Measurements from ENCODE around the gene DMBT1.

DNA sequence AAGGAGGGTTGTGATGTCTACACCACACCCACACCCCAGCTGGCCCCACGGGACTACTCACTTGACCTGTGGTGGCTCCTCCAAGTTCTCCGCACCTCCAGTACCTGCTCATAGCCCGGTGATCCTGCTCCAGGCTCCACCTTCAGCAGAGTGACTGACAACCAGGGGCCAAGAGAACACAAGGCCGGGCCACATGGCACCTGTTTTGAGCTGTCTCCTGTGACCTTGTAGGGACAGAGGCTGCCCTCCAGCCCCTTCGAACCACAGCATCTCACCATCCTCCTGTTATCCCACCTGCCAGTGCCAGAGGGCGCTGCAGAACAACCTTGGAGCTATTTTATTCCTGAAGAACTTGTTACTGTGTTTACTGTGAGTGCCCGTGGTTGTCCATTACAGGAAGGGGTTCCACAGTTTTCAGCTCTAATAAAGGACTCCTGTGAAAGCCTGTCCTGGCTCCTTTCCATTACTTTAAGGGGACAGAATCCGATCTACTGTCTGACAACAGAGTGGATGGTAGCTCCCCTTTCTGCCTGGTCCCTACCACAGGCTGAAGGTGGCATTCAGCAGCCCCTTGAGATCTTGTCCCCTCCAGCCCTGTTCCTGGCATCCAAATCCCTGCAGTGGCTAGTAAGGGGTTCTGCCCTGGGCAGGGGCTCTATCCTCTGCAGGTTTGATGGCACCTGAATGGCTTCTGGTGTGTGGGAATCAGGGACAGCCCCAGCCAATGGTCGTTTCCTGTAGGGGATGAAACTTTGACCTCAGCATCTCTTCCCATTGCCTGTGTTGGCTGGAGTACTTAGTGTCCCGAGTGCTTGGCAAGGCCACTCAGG lies 88.3 kb downstream of the DMBT1 start:
- TF ChIP-seq TCF7 (CRISPR knock-in tag; IDR thresholded peaks at IDR 0.05; ENCODE audit: low read depth) (no peak), MYBL2 (CRISPR knock-in tag; IDR thresholded peaks at IDR 0.05) (no peak), SP1 (CRISPR knock-in tag; conservative IDR thresholded peaks at IDR 0.05) (no peak), ETV6 (CRISPR knock-in tag; IDR thresholded peaks at IDR 0.05) (no peak), NR3C1 (CRISPR knock-in tag; conservative IDR thresholded peaks at IDR 0.05; ENCODE audit: low read depth) (no peak), ZNF281 (CRISPR knock-in tag; IDR thresholded peaks at IDR 0.05) (no peak), ATF6 (CRISPR knock-in tag; IDR thresholded peaks at IDR 0.05) (no peak), SMAD3 (CRISPR knock-in tag; IDR thresholded peaks at IDR 0.05; ENCODE audit: borderline replicate concordance) (no peak)
- TF ChIP-seq, protein P1, sequence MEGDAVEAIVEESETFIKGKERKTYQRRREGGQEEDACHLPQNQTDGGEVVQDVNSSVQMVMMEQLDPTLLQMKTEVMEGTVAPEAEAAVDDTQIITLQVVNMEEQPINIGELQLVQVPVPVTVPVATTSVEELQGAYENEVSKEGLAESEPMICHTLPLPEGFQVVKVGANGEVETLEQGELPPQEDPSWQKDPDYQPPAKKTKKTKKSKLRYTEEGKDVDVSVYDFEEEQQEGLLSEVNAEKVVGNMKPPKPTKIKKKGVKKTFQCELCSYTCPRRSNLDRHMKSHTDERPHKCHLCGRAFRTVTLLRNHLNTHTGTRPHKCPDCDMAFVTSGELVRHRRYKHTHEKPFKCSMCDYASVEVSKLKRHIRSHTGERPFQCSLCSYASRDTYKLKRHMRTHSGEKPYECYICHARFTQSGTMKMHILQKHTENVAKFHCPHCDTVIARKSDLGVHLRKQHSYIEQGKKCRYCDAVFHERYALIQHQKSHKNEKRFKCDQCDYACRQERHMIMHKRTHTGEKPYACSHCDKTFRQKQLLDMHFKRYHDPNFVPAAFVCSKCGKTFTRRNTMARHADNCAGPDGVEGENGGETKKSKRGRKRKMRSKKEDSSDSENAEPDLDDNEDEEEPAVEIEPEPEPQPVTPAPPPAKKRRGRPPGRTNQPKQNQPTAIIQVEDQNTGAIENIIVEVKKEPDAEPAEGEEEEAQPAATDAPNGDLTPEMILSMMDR (IDR thresholded peaks at IDR 0.05): peak; percentile 85
- TF ChIP-seq, protein P2, sequence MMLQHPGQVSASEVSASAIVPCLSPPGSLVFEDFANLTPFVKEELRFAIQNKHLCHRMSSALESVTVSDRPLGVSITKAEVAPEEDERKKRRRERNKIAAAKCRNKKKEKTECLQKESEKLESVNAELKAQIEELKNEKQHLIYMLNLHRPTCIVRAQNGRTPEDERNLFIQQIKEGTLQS (CRISPR knock-in tag; conservative IDR thresholded peaks at IDR 0.05): no peak
- TF ChIP-seq, protein P3, sequence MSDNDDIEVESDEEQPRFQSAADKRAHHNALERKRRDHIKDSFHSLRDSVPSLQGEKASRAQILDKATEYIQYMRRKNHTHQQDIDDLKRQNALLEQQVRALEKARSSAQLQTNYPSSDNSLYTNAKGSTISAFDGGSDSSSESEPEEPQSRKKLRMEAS (CRISPR knock-in tag; IDR thresholded peaks at IDR 0.05): 0 out of 2 replicates have a peak, but pooled peaks have one; percentile 37
